NCI-H146 (cell line): ENCODE data around the gene RYR2.
"Not testable (repeated sequence)": the region's sequence is repeated elsewhere in the genome, so short reads cannot be mapped to it uniquely, and the experiment has no call there.

Experiments
- DNase-seq: peaks from one replicate; lab custom pipeline; 2025; lab: John Stamatoyannopoulos, UW

Gene RYR2

GRCh38 chr1:237568955-237569354 is 527.0 kb downstream of the RYR2 start:
- DNase-seq = no peak

GRCh38 chr1:237570530-237570929 is 528.5 kb downstream of the RYR2 start:
- no peak for DNase-seq

DNA sequence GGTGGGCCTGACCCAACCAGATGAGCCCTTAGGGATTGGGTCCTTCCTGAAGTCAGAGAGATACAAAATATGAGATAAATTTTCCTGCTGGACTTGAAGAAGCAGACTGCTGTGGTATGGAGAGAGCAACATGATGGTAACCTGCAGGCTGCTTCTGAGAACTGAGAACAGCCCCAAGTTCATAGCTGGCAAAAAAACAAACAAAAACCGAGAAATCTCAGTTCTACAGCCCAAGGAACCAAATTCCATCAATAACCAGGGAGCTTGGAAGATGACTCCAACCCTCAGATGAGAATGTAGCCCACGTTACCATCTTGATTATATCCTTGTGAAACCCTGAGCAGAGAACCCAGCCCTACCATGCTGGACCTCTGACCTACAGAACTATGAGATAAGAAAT is 532.6 kb downstream of the RYR2 start:
- no peak for DNase-seq

- no peak for DNase-seq
Measured at GRCh38 chr1:237578540-237578939, 536.6 kb downstream of the RYR2 start.

GRCh38 chr1:237580726-237581125 is 538.7 kb downstream of the RYR2 start:
- DNase-seq = no peak

DNA sequence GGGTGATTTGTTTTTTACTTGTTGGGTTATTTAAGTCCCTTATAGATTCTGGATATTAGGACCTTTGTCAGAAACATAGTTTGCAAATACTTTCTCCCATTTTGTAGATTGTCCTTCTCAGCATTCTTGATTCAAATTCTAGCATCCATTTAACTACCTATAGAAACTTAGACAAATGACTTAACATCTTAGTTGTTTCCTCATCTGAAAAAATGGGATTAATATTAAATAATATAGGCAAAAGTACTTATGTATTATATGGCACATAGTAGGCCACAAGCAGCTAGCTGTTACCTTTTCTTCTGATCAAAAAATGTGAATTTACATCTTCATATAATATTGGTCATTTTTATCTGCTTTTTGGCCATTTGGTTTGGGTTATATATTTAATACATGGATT is 541.3 kb downstream of the RYR2 start:
- DNase-seq = no peak

DNA sequence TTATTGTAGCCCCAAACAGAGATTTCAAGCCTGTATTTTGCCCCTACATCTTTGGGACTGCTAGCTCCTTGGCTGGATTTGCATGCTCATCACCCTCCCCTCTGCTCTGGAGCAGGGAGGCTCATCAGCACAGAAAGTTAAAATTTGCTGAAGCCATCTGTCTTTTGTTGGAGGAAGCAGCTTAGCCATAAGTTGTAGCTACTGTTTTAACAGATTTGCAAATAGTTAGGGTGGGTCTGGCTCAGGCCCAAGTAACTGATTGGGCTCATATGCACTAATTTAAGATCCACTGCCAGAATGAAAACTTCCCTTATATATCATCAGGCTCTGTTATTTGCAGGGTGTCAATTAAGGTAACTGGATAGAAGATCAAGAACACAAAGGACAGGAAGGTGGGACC is 541.8 kb downstream of the RYR2 start:
- DNase-seq = no peak

- no peak for DNase-seq
Measured at GRCh38 chr1:237590386-237590785, 548.4 kb downstream of the RYR2 start.

DNA sequence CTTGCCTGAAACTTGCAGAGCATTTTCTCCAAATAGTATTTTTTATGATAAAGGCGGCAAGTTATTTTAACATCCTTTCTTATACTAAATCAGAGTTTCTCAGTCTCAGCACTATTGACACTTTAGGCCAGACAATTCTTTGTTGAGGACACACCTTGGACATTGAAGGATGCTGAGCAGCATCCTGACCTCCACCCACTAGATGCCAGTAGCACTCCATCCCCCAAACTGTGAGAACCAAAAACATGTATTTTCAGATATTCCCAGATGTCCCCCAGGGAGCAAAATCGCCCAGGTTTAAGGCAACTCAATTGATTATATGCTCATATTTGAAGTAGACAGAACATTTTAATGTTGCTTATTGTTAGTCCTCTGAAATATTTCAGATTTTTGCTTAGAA is 549.4 kb downstream of the RYR2 start:
- DNase-seq = no peak

DNA sequence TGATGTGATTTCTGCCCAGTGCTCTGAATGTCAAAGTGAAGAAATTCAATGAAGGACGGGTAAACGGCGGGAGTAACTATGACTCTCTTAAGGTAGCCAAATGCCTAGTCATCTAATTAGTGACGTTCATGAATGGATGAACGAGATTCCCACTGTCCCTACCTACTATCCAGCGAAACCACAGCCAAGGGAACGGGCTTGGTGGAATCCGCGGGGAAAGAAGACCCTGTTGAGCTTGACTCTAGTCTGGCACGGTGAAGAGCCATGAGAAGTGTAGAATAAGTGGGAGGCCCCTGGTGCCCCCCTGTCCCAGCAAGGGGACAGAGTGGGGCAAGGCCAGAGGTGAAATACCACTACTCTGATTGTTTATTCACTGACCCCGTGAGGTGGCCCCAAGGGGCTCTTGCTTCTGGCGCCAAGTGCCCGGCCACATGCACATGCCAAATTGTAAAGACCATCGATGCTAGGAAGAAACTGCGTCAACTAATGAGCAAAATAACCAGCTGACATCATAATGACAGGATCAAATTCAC is 561.1 kb downstream of the RYR2 start:
- not testable (repeated sequence) for DNase-seq

GRCh38 chr1:237608433-237608832 is 566.4 kb downstream of the RYR2 start:
- DNase-seq = no peak

DNA sequence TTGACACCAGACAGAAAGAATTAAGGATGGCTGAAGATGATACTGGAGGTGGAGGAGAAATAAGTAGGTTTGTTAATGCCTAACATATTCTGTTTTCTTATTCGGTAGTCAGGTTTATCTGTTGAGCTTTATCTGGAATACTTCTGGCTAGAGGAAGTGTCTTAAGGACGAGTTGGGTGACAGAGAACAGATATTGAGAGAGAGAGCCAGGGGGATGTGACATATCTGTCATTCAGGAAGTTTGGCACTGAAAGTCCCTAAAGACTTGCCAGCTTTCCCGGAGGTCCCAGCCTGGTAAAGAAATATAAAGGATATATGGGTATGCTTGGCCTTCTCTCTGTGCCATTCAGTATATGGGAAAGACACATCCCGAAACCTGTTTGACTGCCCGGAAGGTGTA is 568.2 kb downstream of the RYR2 start:
- DNase-seq = no peak

DNA sequence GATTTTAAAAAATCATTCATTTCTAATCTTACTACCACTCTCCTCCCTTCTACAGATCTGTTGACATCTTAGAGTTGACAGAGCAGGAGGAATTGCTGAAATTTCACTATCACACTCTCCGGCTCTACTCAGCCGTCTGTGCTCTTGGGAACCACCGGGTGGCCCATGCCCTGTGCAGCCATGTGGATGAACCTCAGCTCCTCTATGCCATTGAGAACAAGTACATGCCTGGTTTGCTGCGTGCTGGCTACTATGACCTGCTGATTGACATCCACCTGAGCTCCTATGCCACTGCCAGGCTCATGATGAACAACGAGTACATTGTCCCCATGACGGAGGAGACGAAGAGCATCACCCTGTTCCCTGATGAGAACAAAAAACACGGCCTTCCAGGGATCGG is 572.0 kb downstream of the RYR2 start:
- DNase-seq = no peak

DNA sequence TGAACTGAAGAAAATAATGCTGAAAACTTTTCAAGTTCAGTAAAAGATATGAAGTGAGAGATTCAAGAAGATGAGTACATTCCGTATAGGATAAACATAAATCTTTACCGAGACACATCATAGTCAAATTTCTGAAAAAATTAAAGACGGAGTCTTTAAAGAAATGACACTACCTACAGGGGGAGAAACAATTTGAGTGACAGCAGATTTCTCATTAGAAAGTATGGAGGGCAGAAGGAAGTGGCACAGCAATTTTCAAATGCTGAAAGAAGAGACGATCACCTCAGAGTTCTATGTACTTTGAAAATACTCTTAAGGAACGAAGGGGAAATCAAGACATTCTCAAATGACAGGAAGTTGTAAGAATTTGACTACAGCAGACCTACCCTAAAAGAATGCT is 577.6 kb downstream of the RYR2 start:
- DNase-seq = no peak

GRCh38 chr1:237634922-237635321 is 592.9 kb downstream of the RYR2 start:
- no peak for DNase-seq

- no peak for DNase-seq
Measured at GRCh38 chr1:237638555-237638954, 596.6 kb downstream of the RYR2 start.

DNA sequence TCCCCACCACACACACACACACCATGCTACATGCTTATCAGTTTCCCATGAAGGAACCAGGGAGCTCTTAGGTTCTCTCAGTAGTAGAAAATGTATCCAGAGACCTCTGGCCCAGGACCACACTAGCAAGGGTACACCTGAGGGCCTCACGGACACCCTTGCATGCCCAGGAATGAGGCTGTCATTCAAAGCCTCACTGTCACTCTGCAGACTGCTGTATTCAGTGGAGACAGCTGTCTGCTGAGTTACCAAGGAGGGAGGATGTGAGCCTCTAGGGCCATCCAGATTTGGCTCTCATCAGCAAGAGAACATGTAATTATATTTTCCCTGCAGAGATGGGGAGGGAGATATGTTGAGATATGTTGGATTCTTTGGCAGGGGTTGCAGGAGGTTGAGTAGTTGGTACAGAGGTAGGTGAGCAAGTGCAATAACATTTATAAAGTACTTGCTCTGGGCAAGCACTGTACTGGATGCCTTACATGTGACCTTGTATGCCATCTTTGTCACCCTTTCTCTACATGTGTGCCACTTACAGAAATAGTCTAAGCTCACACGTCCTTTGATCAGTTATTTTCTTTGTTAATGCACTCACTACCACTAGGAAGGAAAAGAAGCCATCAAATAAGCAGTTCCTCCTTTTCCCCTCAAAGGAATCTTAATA is 598.2 kb downstream of the RYR2 start:
- no peak for DNase-seq

- DNase-seq = no peak
Measured at GRCh38 chr1:237640966-237641365, 599.0 kb downstream of the RYR2 start.

GRCh38 chr1:237650809-237651208 is 608.8 kb downstream of the RYR2 start:
- no peak for DNase-seq

DNA sequence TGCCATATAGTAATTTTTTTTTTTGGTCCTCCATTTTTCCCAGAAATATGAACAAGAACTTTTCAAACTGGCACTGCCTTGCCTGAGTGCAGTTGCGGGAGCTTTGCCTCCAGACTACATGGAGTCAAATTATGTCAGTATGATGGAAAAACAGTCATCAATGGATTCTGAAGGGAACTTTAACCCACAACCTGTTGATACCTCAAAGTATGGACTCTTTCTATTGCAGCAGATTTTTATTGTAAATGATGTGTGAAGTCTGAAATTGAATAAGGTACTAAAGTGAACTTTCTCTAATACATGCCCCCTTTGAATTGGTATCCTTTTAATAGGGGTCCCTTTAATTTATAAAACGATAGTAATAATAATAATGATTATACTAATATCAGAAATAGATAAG is 613.8 kb downstream of the RYR2 start:
- no peak for DNase-seq

GRCh38 chr1:237664348-237664747 is 622.4 kb downstream of the RYR2 start:
- no peak for DNase-seq

DNA sequence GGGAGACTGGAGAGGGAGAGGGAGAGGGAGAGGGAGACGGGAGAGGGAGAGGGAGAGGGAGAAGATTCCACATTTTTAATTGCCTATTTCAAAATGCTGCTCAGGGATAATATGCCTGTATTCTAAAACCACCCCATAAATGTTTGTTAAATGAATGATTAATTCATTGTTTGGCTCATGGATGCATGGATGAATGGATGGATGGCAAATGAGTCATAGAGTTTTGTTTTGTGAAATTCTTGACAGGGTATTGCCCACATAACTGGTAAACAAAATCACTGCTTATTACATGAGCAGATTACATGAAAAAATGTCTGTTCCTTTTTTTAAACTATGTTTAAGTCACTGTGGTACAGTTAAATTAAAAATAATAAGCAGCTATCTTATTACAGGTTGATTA is 628.3 kb downstream of the RYR2 start:
- DNase-seq = no peak

- no peak for DNase-seq
Measured at GRCh38 chr1:237671262-237671661, 629.3 kb downstream of the RYR2 start.

DNA sequence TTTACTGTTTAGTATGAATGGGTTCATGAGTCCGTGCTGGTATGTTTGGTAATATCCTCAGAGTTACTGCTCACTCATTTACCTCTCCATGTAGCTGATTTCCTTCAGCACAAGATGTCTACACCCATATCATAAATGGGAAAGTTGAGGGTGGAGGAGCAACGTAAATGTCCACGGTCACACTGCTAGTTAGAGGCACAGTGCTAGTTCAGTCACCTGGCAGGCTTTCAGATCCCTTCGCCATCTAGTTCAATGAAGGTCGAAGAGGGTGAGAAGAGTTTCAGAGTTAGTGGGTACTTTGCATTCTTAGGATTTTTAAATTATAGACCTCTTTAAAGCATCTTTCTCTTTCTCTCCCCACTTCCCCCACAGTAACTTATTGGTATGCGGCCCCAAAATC is 630.0 kb downstream of the RYR2 start:
- no peak for DNase-seq
